Measurements from ENCODE around the gene ASTL. TPM values are rescaled to one million over a fixed set of nuclear protein-coding genes. Genes with fewer than 3 reads are reported as not detected.
"Not testable (repeated sequence)": the region's sequence is repeated elsewhere in the genome, so short reads cannot be mapped to it uniquely, and the experiment has no call there.

ASTL gene
- total RNA-seq, 1 donor from 2014 or later, result not detected

DNA sequence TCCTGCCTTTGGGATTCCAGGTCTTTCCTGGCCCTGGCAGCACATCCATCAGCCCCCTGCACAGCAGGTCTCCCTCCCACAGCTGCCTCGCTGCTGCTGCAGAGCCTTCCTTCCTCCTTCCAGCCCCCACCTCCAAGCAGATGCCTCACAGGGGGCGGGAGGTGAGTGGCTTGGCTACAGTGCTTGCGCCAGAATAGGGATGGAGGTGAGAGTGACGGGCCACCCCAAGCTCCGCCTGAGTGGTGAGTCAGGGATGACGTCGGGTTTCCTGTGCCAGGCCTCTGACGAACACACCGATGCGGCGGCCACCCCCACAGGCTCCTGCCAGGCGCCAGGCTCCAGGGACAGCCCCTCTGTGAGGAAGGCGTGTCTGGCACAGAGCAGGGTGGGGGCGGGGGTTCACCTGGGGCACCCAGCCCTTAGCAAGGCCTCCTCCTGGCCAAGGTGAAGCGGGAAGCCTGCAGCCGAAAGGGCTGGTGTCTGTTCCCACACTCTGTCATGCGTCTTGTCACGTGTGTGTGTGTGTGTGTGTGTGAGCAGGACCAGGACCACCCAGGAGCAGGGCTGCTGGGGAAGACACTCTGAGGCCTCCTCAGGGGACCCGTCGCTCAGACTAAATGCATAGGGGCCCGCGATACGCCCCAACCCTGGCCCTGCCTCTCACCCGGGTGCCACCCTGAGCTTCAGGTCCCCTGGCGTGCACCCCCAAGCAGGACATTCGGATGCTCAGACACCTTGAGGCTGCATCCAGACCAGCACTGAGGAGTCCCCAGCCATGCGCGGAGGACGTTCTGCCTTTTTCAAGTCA, 10.3 kb upstream of the ASTL start:
- intact Hi-C loops (cut with DNase I), result loop anchor here (5.0 kb wide), 1 partner anchor 119 kb away; the partner anchor contains the start of genes CIAO1 and TMEM127
- DNase-seq (ENCODE audit: missing footprints) (peak; percentile 87), ATAC-seq (no peak)

- ATAC-seq (no peak), DNase-seq (ENCODE audit: missing footprints) (no peak)
- intact Hi-C loops (cut with DNase I), result loop anchor here (5.0 kb wide), 1 partner anchor 120 kb away; the partner anchor contains the start of genes CIAO1 and TMEM127
Measured at GRCh38 chr2:96147593-96148201, 9.4 kb upstream of the ASTL start.

GRCh38 chr2:96146881-96147592, 8.7 kb upstream of the ASTL start:
- intact Hi-C loops (cut with DNase I), result loop anchor here (5.0 kb wide), 1 partner anchor 120 kb away; the partner anchor contains the start of genes CIAO1 and TMEM127
- DNase-seq (ENCODE audit: missing footprints), result no peak

DNA sequence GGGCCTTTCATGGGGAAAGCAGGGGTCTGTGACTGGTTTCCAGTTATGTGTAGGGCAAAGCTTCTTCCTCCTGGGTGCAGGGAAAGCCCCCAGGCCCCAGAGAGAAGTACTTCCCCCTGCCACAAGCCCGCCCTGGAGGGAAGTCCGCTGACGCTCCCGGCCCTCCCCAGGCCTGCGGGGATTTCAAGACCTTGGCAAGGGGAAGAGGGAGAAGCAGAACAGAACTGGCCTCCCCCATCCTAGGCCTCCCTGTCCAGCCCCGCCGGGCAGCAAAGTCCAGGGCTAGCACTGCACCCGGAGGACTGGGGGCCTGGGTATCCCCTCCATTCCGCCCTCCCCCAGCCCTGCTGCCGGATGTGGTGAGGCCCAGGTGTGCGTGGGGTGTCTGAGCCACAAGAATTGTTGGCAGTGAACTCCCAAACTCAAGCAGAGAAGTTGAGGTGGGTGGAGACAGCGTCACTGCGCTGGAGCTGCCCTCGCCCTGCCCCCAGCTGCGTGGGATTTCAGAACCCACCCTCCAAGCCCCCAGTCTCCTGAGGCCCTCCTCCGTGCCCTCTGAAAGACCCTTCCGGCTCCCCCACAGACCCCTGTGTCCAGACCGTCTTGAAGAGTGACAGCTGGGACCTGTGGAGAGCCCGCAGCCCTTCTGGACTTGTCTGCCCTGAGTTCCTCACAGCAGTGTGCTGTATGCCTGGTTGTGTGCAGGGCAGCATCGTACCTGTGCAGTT, 8.0 kb upstream of the ASTL start:
- DNase-seq (ENCODE audit: missing footprints), result peak; percentile 89
- intact Hi-C loops (cut with DNase I), result loop anchor here (5.0 kb wide), 1 partner anchor 121 kb away; the partner anchor contains the start of genes CIAO1 and TMEM127
- ATAC-seq, result peak; percentile 23

More at GRCh38 chr2:96146881-96147592, 8.7 kb upstream of the ASTL start:
- ATAC-seq, result no peak

DNA sequence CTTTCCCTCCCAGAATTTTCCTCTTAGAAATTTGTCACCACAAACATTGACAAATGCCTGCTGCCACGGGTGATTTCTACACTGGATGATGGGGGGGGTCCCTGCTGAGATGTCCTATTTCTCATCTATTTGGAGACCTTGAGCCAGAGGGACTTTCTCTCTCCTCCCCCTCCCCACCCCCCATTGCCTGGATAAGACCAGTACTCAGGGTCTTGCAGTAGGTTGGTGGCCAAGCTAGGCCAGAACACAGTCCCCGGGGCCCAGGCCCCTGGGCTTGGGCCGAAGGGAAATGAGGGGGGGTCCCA, 7.5 kb upstream of the ASTL start:
- DNase-seq (ENCODE audit: missing footprints) (no peak), ATAC-seq (no peak)
- intact Hi-C loops (cut with DNase I), result loop anchor here (5.0 kb wide), 1 partner anchor 122 kb away; the partner anchor contains the start of genes CIAO1 and TMEM127

- intact Hi-C loops (cut with DNase I), result loop anchor here (5.0 kb wide), 1 partner anchor 122 kb away; the partner anchor contains the start of genes CIAO1 and TMEM127
- DNase-seq (ENCODE audit: missing footprints) (peak; percentile 85), ATAC-seq (peak; percentile 90)
Measured at GRCh38 chr2:96145036-96145847, 6.9 kb upstream of the ASTL start, which contains the start of gene DUSP2. TSS of gene DUSP2 (minus strand) at chr2:96145440. CDS start at chr2:96145354, 86 bp downstream.

- intact Hi-C loops (cut with DNase I), result loop anchor here (5.0 kb wide), 1 partner anchor 123 kb away; the partner anchor contains the start of genes CIAO1 and TMEM127
- ATAC-seq (no peak), DNase-seq (ENCODE audit: missing footprints) (no peak)
Measured at GRCh38 chr2:96144481-96145035, 6.3 kb upstream of the ASTL start.

- DNase-seq (ENCODE audit: missing footprints), result no peak
- intact Hi-C loops (cut with DNase I), result no loop called here
- no peak for ATAC-seq
Measured at GRCh38 chr2:96143848-96144480, 5.7 kb upstream of the ASTL start.

- ATAC-seq (no peak), DNase-seq (ENCODE audit: missing footprints) (no peak)
- intact Hi-C loops (cut with DNase I), result no loop called here
Measured at GRCh38 chr2:96143231-96143847, 5.0 kb upstream of the ASTL start.

GRCh38 chr2:96142217-96143113, 4.2 kb upstream of the ASTL start:
- intact Hi-C loops (cut with DNase I), result no loop called here
- ATAC-seq (no peak), DNase-seq (ENCODE audit: missing footprints) (no peak)

GRCh38 chr2:96141624-96141967, 3.3 kb upstream of the ASTL start:
- intact Hi-C loops (cut with DNase I); ATAC-seq; DNase-seq (ENCODE audit: missing footprints): not testable (repeated sequence)

DNA sequence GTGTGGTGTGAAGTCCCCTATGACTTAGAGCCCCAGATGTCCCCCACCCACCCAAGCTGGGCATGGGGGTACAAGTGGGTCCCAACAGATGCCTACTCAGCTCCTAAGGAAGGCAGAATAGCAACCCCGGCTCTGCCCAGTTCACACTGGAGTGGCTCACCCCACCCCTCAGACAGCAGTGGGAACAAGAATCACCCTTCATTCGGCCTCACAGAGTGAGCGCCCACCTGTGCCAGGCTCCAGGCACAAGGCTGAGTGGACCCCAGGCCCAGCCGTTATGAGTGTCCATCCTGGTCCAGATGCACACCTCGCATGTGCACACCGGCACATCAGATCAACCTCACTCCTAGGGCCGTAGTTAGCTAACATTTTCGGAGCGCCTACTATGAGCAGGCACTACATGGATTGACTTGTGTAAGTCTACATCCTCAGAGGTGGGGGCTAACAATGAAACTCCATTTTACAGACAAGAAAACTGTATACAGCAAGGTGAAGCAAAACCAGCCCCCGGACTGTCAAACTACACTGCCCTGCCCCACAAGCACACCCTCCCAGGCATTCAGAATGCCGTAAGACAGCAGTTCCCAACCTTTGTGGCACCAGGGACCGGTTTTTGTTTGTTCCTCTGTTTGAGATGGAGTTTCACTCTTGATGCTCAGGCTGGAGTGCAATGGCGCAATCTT, 2.8 kb upstream of the ASTL start:
- intact Hi-C loops (cut with DNase I), result no loop called here
- DNase-seq (ENCODE audit: missing footprints) (peak; percentile 35), ATAC-seq (no peak)

DNA sequence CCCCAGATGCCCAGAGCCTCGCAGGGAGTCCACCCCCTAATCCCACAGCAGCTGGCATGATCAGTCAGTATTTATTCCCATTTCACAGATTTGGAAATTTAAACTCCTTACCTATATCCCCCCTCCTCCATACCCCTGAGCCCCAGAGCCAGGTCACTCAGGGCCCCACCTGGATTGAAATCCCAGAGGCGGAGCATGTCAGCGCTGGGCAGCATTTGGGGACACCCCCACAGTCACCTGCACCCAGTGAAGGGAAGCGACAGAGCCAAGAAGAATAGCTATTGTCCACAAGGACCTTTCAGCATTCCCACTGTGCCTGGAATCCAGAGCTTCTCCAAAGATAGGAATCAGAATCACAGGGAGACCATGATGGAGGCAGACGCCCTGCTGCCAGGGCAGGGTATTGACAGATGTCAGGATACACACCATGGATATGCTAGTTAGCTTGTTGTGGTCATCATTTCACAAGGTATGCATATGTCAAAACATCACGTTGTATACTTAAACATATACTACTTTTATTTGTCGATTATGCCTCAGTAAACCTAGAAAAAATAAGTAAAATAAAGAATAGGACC, 968 bp upstream of the ASTL start:
- intact Hi-C loops (cut with DNase I), result loop anchor here (2.0 kb wide), 1 partner anchor 370 kb away; no protein-coding TSS in a partner anchor
- DNase-seq (ENCODE audit: missing footprints), result no peak

DNA sequence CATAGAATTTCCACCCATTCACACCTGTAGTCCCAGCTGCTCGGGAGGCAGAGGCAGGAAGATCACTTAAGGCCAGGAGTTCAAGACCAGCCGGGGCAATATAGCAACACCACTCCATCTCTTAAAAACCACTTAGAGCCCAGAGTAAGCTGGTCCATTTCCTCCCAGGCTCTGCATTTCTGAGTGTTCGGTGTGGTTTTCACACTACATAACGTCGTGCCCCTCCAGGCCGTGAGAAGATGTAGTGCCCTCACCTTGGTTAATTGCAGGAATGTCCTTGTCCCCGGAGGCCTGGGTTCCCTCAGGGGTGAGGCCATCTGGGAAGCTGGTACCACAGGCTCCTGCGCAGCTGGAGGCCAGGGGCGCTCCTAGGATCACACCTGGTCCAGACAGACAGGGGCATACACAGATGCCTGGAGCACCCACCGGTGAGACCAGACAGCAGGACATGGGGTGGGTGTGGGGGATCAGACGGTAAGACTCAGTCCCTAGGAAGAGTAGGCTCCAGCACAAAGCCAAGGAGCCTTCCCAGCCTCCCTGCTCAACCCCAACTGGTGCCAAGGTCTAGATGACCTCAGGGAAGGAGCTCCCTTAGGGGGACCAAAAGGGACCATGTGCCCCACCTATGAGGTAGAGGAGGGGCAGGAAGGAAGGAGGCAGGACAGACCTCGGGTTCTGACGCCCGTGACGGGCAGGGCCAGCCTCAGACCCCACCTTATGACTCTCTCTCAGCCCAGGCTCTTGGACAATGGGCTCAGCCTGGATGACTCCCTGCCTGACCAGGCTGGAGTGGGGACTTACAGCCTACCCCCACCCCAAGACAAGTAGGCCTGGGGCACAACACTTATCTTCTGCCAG, 752 bp downstream of the ASTL start:
- DNase-seq (ENCODE audit: missing footprints) (peak; percentile 3), ATAC-seq (no peak)

More for the DNA sequence above, 968 bp upstream of the ASTL start:
- ATAC-seq, result no peak

More for the DNA sequence above, 752 bp downstream of the ASTL start:
- intact Hi-C loops (cut with DNase I), result loop anchor here (1.0 to 2.0 kb wide), 2 partner anchors 37 to 371 kb away; no protein-coding TSS in a partner anchor

Data from Right ventricle myocardium inferior (tissue), 1 donor.